SJCRH30 (cell line): ENCODE results near the gene MXD4. TPM values are rescaled to one million over a fixed set of nuclear protein-coding genes. Genes with fewer than 3 reads are reported as not detected.

ENCODE experiments used
- DNase-seq, 2 experiments: peaks; one replicate each; pipeline ENCODE4 v3.0.0-alpha.2; 2015 to 2020
- H3K27ac ChIP-seq: fragments of 250-450 bp; sonication (Bioruptor Pico); 2 replicates; pipeline ENCODE4 v1.5.1; 2020; ENCODE audit warnings: mild to moderate bottlenecking, moderate library complexity
- H3K27me3 ChIP-seq: fragments of 250-450 bp; sonication (Bioruptor Pico); 2 replicates; pipeline ENCODE4 v1.5.1; 2020; ENCODE audit warnings: mild to moderate bottlenecking, moderate library complexity
- H3K36me3 ChIP-seq: fragments of 250-450 bp; sonication (Bioruptor Pico); 2 replicates; pipeline ENCODE4 v1.5.1; 2020; ENCODE audit warnings: mild to moderate bottlenecking, moderate library complexity
- H3K4me1 ChIP-seq: fragments of 250-450 bp; sonication (Bioruptor Pico); 2 replicates; pipeline ENCODE4 v1.5.1; 2020; ENCODE audit warnings: mild to moderate bottlenecking, moderate library complexity
- H3K4me3 ChIP-seq: fragments of 250-450 bp; sonication (Bioruptor Pico); 2 replicates; pipeline ENCODE4 v1.5.1; 2020; ENCODE audit warnings: mild to moderate bottlenecking, moderate library complexity
- H3K9me3 ChIP-seq: fragments of 250-450 bp; sonication (Bioruptor Pico); replicated peaks from 2 replicates; pipeline ENCODE4 v1.5.1; 2020; ENCODE audit warnings: mild to moderate bottlenecking, moderate library complexity
- total RNA-seq: library from RNA; depleted of rRNA; stranded (reverse); fragments of >200 nt; shearing (Covaris generic); gene quantifications from 2 replicates; pipeline ENCODE4 v1.2.3, GENCODE V29; 2014

MXD4 gene
- total RNA-seq, 1 experiment from 2014 or later, result 7.1 TPM

DNA sequence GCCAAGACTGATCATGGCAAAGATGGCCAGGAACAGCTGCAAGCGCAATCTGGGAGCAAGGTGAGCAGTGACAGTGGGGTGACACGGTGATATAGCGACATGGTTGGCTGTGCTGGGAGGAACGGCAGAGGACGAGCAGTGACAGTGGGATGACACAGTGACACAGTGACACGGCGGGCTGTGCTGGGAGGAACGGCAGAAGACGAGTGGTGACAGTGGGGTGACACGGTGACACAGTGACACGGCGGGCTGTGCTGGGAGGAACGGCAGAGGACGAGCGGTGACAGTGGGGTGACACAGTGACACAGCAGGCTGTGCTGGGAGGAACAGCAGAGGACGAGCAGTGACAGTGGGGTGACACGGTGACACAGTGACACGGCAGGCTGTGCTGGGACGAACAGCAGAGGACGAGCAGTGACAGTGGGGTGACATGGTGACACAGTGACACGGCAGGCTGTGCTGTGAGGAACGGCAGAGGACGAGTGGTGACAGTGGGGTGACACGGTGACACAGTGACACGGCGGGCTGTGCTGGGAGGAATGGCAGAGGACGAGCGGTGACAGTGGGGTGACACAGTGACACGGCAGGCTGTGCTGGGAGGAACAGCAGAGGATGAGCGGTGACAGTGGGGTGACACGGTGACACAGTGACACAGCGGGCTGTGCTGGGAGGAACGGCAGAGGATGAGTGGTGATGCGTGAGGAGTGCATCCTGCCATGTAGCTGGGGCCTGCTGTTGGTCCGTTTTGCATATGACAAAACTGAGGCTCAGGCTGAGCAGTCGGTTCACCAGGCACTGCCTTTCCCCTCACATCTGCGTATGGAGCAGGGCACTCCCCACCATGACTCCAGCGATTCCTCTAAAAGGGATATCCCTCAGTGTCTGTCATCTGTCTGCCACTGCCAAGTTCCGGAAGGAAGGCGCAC lies 36.0 kb upstream of the MXD4 start:
- DNase-seq, result no peak
- Histone ChIP-seq H3K9me3 (no peaks in the 10 kb centered on the region), H3K27me3 (no peaks in the 10 kb centered on the region), H3K4me1 (no peaks in the 10 kb centered on the region), H3K36me3 (no peaks in the 10 kb centered on the region), H3K27ac (no peak overlapping the region), H3K4me3 (no peak overlapping the region)

DNA sequence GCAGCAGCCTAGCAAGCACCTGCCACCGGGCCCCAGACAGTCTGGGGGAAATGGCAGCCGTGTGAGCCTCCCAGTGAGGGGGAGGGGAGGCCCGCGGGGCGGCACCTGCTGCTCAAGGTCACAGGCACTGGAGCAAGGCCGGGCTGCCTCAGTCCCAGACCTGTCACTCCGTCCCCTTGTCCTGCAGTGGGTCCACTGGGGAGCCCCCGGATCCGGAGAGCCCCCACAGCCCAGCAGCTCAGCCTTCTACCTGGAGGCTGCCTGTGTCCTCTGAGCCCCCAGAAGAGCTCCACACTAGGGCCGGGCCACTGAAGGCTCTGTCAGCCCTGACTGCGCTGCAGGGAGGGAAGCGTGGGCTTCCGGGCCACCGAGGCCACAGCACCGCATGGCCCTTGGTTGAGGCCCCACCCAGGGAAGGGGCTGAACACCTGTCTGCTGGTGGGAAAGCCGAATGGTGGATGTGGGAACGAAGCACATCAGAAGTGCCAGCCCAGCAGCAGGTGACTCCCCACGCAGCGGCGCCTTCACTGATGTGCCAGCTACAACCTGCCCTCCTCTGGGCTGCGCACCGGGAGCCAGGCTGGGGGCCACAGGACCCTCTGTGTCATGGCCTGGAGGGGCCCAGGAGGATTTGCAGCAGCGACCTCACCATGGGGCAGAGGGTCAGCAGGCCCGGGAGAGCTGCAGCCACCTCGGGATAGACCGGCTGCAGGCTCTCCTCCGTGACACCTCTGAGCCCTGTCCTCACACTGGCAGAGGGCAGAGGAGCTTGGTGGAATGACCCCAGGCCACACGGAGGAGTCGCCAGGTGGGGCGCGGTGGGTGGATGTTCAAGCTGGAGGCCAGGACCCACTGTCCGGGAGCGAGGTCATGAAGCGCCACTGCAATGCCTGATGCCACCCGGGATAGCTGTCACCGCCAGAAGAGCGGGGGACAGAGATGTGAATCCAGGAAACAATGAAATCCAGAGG lies 35.0 kb upstream of the MXD4 start:
- H3K36me3 ChIP-seq, result no peaks in the 10 kb centered on the region
- no peak for DNase-seq

DNA sequence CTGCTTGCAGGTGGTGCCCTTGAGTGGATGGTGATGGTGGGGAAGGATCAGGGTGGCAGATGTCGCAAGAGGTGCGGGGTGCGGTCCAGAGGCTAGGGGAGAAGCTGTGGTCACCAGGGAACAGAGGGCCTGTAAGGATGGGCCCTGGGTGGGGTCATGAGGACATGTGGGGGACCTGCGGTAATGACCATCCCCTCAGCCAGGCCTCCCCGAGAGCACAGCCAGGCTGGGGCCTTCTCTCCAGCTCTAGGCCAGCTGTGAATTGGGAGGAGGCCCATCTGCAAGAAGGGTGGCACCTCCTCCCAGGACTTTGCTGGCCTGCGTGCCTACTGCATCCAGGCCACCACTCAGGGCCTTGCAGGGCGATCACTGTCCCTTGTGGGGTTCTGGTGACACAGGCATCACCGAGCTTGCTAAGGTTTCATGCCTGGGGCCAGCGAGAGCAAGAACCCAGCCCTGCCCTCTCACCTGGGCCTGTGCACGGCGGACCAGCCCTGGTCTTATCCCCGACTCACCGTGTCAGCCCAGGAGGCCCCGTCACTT lies 34.1 kb upstream of the MXD4 start:
- H3K4me1 ChIP-seq, result no peaks in the 10 kb centered on the region
- H3K4me3 ChIP-seq, result no peak overlapping the region
- 0 out of 2 replicates have a peak, but pooled peaks cover 2% of the 10 kb centered on the region for H3K27me3 ChIP-seq
- H3K36me3 ChIP-seq, result no peaks in the 10 kb centered on the region
- H3K9me3 ChIP-seq, result no peaks in the 10 kb centered on the region
- no peak for DNase-seq
- no peak overlapping the region for H3K27ac ChIP-seq

More for the DNA sequence above, 35.0 kb upstream of the MXD4 start:
- no peak overlapping the region for H3K27ac ChIP-seq
- no peak overlapping the region for H3K4me3 ChIP-seq
- H3K9me3 ChIP-seq, result no peaks in the 10 kb centered on the region
- 0 out of 2 replicates have a peak, but pooled peaks cover 2% of the 10 kb centered on the region for H3K27me3 ChIP-seq
- no peaks in the 10 kb centered on the region for H3K4me1 ChIP-seq

DNA sequence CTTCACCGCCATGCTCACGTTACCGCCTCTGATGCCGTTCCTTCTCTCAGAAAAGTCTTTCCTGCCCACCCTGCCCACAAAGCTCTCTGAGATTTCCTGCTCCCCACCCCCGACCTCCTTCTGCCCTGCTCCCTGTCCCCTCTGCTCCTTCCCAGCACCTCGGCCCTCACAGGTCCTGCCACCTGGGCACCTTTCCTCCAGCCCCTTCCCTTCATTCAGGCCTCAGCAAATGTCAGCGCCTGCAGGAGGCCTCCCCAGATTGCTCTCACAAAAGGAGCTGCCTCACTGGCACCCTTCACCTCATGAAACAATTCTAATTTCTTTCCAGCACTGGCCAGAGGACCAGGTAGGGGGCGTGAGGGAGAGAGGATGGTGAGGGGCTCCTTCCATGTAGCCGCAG lies 33.6 kb upstream of the MXD4 start:
- Histone ChIP-seq H3K9me3 (no peaks in the 10 kb centered on the region), H3K27ac (no peak overlapping the region), H3K27me3 (0 out of 2 replicates have a peak, but pooled peaks cover 2% of the 10 kb centered on the region), H3K4me3 (no peak overlapping the region), H3K4me1 (no peaks in the 10 kb centered on the region), H3K36me3 (no peaks in the 10 kb centered on the region)
- no peak for DNase-seq

DNA sequence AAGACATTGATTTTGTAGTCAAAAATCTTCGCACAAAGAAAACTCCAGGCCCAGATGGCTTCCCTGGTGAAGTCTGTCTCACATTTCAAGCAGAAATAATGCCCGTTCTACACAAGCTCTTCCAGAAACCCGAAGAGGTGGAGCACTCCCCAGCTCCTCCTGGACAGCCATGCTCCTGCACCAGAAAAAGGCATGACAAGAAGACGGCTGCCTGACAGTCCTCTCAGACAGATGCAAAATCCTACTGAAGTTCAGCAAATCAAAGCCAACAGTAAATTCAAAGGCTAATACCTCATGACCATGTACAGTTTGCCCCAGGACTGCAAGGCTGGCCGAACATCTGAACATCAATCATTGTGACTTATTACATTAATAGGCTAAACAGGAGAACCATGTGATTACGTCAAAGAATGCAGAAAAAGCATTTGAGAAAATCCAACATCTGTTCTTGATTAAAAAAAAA lies 30.8 kb upstream of the MXD4 start:
- H3K4me3 ChIP-seq, result no peak overlapping the region
- H3K36me3 ChIP-seq, result no peaks in the 10 kb centered on the region
- H3K27ac ChIP-seq, result no peak overlapping the region
- no peaks in the 10 kb centered on the region for H3K9me3 ChIP-seq
- H3K4me1 ChIP-seq, result no peaks in the 10 kb centered on the region
- 0 out of 2 replicates have a peak, but pooled peaks cover 2% of the 10 kb centered on the region for H3K27me3 ChIP-seq
- DNase-seq, result no peak

GRCh38 chr4:2291705-2292645 lies 30.1 kb upstream of the MXD4 start:
- H3K4me1 ChIP-seq, result no peaks in the 10 kb centered on the region
- no peak for DNase-seq

DNA sequence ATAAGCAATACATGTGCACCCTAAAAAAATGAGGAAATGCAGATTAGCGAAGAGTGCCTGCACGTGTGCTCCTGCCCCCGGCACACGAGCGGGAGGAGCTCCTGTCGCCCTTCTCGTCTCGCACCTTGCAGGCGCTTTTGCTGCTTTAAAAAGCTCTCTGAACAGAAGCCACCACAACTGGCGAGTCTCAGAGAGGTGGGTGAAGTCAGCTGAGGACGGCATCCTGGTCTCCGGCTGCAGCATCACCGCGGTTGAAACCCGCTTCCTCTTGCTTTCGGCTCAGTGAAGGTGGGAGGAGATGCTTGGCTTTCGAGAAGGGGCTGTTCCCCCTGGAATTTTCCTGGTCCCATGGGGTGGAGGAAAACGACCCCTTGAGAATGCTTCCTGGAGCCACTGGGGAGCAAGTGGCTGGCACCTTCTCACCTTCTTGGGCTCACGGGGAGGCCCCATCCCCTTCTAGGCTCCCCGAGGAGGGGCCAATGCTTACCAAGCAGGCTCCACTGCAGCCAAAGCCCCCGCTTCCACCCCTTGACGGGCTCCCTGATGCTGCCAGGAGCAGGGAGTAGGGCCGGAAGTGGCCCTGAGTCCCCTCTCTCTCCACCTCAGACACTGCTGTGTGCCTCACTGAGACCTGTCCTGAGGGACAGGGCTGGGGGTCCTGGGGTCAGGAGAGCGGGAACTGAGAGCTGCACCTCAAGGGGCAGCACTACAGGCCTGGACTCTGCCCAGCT lies 29.2 kb upstream of the MXD4 start:
- H3K9me3 ChIP-seq, result no peaks in the 10 kb centered on the region

More at GRCh38 chr4:2291705-2292645, 30.1 kb upstream of the MXD4 start:
- Histone ChIP-seq H3K36me3 (no peaks in the 10 kb centered on the region), H3K27ac (no peak overlapping the region), H3K27me3 (peaks cover 2% of the 10 kb centered on the region; the same call in 1 of the 2 replicates), H3K9me3 (no peaks in the 10 kb centered on the region), H3K4me3 (no peak overlapping the region)

DNA sequence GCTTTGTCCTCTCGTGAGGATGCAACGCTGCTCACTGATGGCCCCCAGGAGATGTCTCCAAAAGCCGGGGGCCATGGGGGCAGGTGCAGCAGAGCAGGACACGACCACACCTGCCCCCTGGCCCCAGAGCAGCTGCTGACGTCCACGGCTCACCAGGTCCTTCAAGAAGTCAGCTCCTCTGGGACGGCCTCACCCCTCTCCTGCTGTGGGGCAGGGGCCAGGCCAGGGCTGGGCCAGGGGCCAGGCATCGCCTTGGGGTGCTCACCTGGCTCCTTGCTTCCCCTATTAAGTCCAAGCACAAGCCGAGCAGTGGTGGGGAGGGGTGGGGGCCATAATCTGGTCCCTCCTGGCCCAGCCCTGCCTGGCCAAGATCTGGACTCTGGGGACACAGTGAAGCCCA lies 28.6 kb upstream of the MXD4 start:
- no peaks in the 10 kb centered on the region for H3K9me3 ChIP-seq
- peaks cover 9% of the 10 kb centered on the region; the same call in 1 of the 2 replicates for H3K27me3 ChIP-seq
- H3K4me1 ChIP-seq, result no peaks in the 10 kb centered on the region; the same call in 1 of the 2 replicates
- H3K36me3 ChIP-seq, result no peaks in the 10 kb centered on the region
- H3K27ac ChIP-seq, result no peak overlapping the region
- H3K4me3 ChIP-seq, result no peak overlapping the region
- DNase-seq, result no peak

More for the DNA sequence above, 29.2 kb upstream of the MXD4 start:
- no peaks in the 10 kb centered on the region; the same call in 1 of the 2 replicates for H3K4me1 ChIP-seq
- H3K27me3 ChIP-seq, result peaks cover 6% of the 10 kb centered on the region; the same call in 1 of the 2 replicates
- H3K4me3 ChIP-seq, result no peak overlapping the region
- H3K36me3 ChIP-seq, result no peaks in the 10 kb centered on the region
- no peak for DNase-seq
- H3K27ac ChIP-seq, result no peak overlapping the region

GRCh38 chr4:2289955-2290333 lies 28.0 kb upstream of the MXD4 start:
- DNase-seq, result no peak
- Histone ChIP-seq H3K4me3 (no peak overlapping the region), H3K27me3 (peaks cover 12% of the 10 kb centered on the region; the same call in 1 of the 2 replicates), H3K4me1 (no peaks in the 10 kb centered on the region; the same call in 1 of the 2 replicates), H3K27ac (no peak overlapping the region), H3K36me3 (no peaks in the 10 kb centered on the region), H3K9me3 (no peaks in the 10 kb centered on the region)

DNA sequence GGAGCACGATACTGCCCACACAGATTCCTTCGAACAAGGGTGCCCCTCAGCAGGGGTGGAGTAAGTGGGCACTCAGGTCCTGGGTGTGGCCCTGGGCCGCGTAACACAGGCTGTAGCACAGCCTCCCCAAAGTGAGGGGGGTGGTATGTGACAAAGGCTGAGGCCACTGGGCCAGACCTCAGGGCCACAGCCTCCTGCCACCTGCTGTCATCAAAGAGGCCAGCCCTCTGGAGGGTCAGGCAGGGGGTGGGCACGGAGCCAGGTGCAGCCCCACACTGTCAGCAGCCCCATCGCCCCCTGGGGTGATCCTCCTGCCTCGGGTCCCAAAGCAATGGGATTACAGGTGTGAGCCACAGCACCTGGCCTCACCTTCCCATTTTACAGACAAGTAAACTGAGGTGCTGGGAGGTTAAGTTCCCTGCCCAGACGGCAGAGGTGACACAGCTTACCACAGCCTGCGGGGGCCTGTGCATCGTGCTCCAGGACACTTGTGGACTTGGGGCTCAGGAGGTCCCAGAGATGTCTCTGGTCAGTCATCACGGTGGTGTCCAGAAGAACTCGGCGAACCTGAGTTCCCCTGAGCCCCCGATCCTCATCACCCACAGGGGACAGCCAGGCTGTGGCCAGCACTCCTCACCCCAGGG lies 27.5 kb upstream of the MXD4 start:
- Histone ChIP-seq H3K4me1 (no peaks in the 10 kb centered on the region; the same call in 1 of the 2 replicates), H3K36me3 (no peaks in the 10 kb centered on the region), H3K4me3 (no peak overlapping the region), H3K27me3 (peaks cover 12% of the 10 kb centered on the region; the same call in 1 of the 2 replicates), H3K9me3 (no peaks in the 10 kb centered on the region), H3K27ac (no peak overlapping the region)
- DNase-seq, result no peak

DNA sequence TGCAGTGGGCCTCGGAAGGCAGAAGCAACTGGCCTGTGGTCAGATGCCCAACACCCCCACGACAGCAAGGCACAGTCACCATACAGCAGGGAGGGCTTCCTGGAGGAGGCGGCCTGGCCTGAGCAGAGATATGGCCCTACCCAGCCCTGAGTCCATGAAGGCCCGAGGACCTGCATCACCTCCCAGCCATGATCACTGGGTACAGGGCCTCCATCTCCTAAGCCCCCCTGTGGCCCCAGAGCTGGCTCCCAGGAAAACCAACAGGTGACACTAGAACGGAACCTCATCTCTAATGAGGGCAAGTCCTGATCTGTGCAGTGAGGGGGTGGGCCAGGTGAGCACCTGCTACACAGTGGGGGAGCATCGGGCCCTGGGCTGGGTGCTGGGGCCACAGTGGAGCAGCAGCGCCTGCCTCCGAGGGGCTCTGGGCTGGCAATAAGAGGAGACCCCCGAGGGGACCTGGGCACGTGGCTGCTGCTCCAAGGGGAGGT lies 26.2 kb upstream of the MXD4 start:
- H3K36me3 ChIP-seq, result no peaks in the 10 kb centered on the region
- H3K4me1 ChIP-seq, result no peaks in the 10 kb centered on the region; the same call in 1 of the 2 replicates
- H3K27me3 ChIP-seq, result peaks cover 12% of the 10 kb centered on the region; the same call in 1 of the 2 replicates
- no peak overlapping the region for H3K4me3 ChIP-seq
- no peaks in the 10 kb centered on the region for H3K9me3 ChIP-seq
- H3K27ac ChIP-seq, result no peak overlapping the region
- no peak for DNase-seq

- H3K27me3 ChIP-seq, result peaks cover 12% of the 10 kb centered on the region; the same call in 1 of the 2 replicates
- H3K9me3 ChIP-seq, result no peaks in the 10 kb centered on the region
- H3K4me3 ChIP-seq, result no peak overlapping the region
- no peak overlapping the region for H3K27ac ChIP-seq
- no peak for DNase-seq
- H3K36me3 ChIP-seq, result no peaks in the 10 kb centered on the region
- no peaks in the 10 kb centered on the region; the same call in 1 of the 2 replicates for H3K4me1 ChIP-seq
These were observed 25.6 kb upstream of the MXD4 start for GRCh38 chr4:2287594-2287915.
